NCI-H2171 (cell line): ENCODE data around the gene MTX3.

ENCODE experiments used
- DNase-seq: peaks from one replicate; lab custom pipeline; 2025; lab: John Stamatoyannopoulos, UW

Gene MTX3

GRCh38 chr5:79982136-79982535, 8.9 kb downstream of the MTX3 start:
- DNase-seq, result no peak

DNA sequence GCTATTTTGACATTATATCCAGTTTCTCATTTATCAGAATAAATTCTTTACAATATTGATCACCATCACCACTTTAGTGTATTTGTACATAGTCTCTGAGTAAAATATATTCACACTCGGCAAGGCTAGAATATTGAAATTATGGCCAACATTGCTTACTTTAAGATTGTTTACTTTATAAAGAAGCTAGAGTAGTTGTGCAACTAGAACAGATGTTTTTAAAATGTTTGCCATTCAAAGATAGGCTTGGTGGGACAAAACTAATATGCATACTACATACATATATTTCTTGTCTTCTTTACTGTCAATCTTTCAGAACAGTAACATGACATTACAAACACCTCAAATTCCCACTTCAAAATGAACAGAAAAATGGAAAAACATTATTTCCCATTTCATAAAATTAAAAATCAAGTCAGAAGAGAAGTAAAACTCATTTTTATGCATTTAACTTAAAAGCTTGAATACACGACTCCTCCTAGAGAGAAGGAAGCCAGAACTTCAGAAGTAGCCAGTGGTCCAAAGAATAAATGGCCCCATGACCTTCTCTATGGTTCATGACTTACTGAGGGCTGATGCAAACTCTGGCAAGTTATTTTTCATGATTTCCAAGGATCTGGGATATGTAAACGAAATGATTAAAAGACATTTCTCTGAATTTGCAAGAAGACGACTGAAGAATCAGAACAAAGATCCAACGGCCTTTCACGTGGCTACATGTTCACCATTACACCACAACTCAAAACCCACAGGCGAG, 14.1 kb downstream of the MTX3 start:
- no peak for DNase-seq

DNA sequence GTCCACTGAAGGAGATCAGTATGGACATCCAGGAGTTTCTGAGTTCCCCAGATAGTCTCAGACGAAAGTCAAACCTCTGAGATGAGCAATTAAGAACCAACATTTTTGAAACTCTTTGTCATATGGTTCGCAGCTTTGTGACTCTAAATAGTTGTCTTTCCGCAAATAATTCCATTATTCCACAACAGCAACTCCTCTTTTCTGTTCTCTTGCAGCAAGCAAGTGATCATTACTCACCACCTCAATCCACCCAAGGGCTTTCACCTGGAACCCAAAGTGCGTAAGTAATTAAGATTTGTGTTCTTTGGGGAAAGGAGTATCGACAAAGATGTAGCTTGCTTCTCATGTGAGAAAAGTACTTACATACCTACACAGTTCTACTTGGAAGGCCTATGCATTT, 15.6 kb downstream of the MTX3 start:
- no peak for DNase-seq

- no peak for DNase-seq
Observed at GRCh38 chr5:79974886-79975285, 16.2 kb downstream of the MTX3 start.

GRCh38 chr5:79973996-79974395, 17.1 kb downstream of the MTX3 start:
- no peak for DNase-seq

GRCh38 chr5:79973511-79973910, 17.6 kb downstream of the MTX3 start:
- DNase-seq, result no peak

GRCh38 chr5:79971156-79971555, 19.9 kb downstream of the MTX3 start:
- DNase-seq, result no peak

GRCh38 chr5:79966448-79966847, 24.6 kb downstream of the MTX3 start:
- DNase-seq, result no peak

DNA sequence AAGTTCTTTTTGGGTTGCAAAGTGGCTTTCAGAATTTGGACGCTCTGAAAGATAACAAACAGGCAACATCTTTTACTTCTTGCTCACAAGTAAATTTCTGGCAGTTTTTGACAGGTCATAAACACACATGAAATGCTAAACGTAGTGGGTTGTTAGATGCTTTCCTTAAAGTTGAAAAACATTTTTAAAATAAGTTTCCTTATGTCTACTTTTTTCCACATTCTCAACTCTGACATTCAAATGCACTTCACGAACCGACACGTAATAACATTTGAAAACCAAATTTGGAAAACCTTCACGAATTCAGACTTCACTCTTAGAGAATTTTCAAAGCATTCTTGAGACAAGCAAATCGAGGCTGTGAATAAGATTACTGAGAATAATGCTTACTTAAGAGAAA, 26.9 kb downstream of the MTX3 start:
- no peak for DNase-seq

- no peak for DNase-seq
Observed at GRCh38 chr5:79963261-79964061, 27.6 kb downstream of the MTX3 start.

DNA sequence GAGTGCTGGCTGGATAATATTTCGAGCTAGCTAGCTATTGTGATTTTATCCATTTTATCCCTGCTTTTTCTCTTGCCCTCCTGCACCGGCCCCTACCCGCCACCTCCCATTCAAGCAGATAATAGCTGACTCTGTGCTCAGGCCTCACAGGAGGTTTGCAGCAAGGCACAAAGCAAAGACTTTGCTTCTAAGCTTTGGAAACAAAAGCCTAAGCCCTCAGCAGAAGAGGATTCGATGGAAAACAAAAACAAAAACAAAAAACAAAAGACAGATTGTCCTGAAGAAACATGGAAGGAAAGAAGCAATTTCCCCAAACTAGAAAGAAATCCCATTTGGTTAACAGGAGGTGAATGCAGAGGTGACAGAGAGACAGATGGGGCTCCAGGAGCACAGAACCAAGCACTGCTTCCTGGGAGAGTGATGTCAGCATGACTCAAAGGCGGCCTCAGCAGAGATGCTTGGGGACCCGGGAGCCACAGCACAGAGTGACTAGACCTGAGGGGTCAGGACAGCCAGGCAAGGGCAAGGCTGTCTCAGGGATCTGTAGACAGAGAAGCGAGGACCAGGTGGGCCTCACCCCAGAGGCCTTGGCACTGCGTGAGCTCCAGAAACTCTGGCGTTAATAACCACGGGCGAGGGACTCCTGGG, 28.4 kb downstream of the MTX3 start:
- peak; percentile 9 for DNase-seq

- no peak for DNase-seq
Observed at GRCh38 chr5:79961716-79962574, 29.1 kb downstream of the MTX3 start.

DNA sequence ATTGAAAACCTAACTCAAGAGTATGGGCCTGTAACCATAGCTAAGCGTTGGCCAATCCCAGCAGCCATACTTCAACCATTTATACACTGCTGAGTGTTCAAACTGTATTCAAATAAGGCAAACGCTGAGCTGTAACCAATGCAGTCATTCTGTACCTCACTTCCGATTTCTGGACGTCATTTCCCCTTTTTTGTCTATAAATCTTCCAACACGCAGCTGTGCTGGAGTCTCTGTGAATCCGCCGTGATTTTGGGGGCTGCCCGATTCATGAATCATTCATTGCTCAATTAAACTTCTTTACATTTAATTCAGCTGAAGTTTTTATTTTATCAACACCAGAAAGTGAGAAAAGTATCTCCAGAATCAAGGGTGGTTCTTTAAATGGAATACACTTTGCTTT, 31.7 kb downstream of the MTX3 start:
- DNase-seq, result no peak

- peak; percentile 80 for DNase-seq
Observed at GRCh38 chr5:79955941-79956670, 35.0 kb downstream of the MTX3 start.

DNA sequence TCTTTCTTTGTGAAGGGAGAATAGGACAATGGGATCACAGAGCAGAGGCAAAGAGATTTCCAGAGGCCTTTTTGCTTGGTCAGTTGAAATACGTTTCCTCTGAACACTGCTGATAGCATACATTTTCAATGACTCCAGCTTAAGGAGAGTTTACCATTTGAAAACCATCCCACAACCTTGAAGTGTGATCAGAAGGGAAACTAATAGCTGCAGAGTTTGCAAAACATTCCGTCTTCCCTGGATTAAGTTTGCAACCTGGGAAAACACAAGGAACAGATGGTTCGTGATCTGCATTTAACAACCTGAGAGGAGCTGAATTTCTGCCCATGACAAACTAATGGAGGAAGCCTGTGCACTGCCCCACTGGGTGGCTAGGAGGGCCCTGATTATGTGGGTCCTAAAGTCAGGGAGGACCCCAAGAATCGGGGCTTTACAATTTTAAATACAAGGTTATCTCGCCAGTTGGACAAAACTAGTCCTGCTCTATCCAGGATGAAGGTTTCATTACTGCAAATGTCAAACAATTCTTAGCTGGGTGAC, 35.6 kb downstream of the MTX3 start:
- DNase-seq, result peak; percentile 52

- DNase-seq, result no peak
Observed at GRCh38 chr5:79954620-79955019, 36.4 kb downstream of the MTX3 start.

DNA sequence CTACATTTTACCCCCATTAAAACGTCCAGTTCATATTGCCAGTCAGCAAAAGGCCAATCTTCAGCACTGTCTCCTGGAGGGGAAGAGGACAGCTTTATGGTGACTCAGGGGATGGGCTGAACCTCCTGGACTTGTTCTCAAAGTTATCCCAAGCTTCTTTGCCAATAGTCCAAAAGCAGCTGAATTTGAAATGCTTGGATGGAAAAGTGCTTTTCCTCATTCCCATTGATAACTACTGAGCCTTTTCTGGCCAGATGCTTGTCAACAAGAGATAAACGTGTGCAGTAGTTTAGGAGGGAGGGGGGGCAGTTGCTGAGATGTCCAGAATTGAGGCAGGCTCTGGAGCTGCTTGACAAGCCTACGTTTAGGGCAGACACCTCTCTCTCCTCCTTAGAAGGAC, 43.5 kb downstream of the MTX3 start:
- no peak for DNase-seq

GRCh38 chr5:79938468-79938867, 52.6 kb downstream of the MTX3 start:
- DNase-seq, result no peak

- DNase-seq, result no peak
Observed at GRCh38 chr5:79936646-79937216, 54.3 kb downstream of the MTX3 start.

DNA sequence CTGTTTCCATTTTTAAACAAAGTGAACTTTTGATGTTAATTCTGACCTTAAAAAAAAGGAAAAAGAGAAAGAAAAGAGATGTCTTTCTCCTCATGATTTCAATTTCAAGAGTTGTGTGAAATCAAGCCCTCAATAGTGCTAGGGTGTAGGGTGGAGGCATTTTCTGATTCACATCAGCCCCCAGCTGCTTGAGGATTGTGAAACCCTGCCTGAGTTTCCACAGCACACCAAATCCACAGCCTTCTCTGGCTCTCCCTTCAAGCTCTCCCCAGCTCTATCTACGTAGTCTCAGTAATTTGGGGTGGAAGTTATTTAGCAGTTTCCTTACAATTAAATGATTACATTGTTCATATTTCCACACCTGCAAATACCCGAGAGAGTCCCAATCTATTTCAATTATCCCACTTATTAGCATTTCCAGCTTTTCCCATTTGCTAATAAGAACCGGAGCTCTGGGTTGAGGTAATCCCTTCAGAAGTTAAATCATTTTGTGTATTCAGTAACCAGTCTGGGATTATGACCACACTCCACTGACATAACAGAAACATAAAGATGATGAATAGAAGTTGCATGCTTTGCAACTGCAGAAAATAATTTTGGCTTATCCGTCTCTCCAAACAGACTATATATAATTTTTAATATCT, 54.9 kb downstream of the MTX3 start:
- no peak for DNase-seq
